ENCODE results near the gene MAPK4.
"Not testable (repeated sequence)": the region's sequence is repeated elsewhere in the genome, so short reads cannot be mapped to it uniquely, and the experiment has no call there.

The MAPK4 gene

DNA sequence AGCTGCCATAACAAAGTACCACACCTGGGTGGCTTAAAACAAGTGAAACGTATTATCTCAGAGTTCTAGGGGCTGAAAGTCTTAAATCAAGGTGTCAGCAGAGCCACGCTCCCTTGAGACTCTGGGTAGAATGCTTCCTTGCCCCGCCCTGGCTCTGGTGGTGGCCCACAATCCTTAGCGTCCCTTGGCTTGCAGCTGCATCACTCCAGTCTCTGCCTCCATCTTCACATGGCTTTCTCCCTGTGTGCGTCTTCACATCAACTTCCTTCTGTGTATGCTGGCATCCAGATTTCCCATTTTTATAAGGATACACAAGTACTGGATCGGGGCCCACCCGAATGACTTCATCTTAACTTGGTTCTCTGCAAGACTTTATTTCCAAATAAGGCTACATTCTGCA lies 197.5 kb downstream of the MAPK4 start:
- H3K4me3 ChIP-seq (ENCODE audit: low read depth, low read length) = no peak overlapping the region
- TF ChIP-seq, protein P1, sequence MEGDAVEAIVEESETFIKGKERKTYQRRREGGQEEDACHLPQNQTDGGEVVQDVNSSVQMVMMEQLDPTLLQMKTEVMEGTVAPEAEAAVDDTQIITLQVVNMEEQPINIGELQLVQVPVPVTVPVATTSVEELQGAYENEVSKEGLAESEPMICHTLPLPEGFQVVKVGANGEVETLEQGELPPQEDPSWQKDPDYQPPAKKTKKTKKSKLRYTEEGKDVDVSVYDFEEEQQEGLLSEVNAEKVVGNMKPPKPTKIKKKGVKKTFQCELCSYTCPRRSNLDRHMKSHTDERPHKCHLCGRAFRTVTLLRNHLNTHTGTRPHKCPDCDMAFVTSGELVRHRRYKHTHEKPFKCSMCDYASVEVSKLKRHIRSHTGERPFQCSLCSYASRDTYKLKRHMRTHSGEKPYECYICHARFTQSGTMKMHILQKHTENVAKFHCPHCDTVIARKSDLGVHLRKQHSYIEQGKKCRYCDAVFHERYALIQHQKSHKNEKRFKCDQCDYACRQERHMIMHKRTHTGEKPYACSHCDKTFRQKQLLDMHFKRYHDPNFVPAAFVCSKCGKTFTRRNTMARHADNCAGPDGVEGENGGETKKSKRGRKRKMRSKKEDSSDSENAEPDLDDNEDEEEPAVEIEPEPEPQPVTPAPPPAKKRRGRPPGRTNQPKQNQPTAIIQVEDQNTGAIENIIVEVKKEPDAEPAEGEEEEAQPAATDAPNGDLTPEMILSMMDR (IDR thresholded peaks at IDR 0.05; ENCODE audit: borderline replicate concordance, insufficient read depth, low read depth, low read length) = no peak

DNA sequence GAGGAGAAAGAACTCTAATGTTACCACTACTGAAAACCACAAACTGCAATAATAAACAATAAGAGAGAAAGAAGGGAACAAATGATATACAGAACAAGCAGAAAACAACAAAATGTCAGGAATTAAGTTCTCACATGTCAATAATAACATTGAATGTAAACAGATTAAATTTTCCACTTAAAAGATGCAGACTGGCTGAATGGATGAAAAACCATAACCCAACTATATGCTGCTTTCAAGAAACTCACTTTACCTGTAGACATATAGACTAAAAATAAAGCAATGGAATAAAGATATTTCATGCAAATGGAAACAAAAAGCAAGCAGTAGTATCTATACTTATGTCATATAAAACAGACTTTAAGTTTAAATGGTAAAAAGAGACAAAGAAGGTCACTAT lies 209.6 kb downstream of the MAPK4 start:
- TF ChIP-seq, protein P1 (IDR thresholded peaks at IDR 0.05; ENCODE audit: borderline replicate concordance, insufficient read depth, low read depth, low read length) = no peak
- no peak overlapping the region for H3K4me3 ChIP-seq (ENCODE audit: low read depth, low read length)

DNA sequence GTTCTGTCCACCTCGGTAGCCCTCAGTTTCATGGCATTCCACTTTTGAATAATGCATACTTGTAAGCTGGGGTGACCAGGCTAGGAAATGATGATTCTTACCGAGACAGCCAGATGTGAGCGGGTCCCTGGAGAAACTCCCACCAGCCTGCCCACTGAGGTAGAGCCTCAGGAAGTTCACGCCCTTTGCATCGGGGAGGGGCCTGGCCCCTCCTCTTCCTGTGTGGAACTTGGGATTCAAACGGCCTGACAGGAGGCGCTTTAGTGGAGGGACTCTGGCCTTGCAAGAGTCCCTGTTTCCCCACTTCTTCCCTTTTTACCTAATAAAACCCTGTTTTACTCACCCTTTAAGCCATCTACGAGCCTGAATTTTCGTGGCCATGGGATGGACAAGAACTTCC lies 215.3 kb downstream of the MAPK4 start:
- H3K4me3 ChIP-seq (ENCODE audit: low read depth, low read length) = no peak overlapping the region
- TF ChIP-seq, protein P1 (IDR thresholded peaks at IDR 0.05; ENCODE audit: borderline replicate concordance, insufficient read depth, low read depth, low read length) = no peak

DNA sequence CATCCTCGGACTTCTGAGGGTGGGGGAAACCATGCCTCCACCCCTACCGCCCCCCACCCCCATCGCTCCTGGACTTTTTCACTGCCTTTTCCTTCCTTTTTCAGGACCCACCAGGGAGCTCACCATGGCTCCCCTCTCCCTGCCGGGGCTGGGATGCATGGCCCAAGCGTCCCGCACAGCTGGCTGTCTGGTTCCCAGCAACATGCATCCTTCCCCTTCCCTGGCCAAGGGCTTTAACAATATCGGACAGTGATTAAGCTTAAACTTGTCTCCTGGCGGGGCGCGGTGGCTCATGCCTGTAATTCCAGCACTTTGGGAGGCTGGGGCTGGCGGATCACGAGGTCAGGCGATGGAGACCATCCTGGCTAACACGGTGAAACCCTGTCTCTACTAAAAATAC lies 215.8 kb downstream of the MAPK4 start:
- H3K4me3 ChIP-seq (ENCODE audit: low read depth, low read length) = no peak overlapping the region
- TF ChIP-seq, protein P1 (IDR thresholded peaks at IDR 0.05; ENCODE audit: borderline replicate concordance, insufficient read depth, low read depth, low read length) = no peak

DNA sequence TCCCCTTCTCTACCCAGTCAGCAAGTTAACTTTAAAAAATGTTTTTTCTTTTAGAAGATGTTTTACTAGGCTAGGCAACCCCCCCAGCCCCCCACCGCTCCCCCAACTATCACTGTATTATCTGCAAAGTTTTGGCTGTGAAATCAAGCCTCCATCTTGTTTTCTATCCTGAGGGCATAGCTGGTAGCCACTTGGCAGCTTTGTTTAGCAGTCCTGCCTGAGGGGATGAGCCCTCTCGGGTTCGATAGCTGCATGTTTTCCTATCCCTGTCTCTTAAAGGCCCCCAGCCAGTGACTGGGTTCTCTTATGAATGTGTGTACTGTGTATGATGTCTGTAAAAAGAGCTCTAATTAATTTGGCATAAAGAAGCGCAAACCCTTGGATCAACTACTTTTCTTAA lies 216.5 kb downstream of the MAPK4 start:
- no peak overlapping the region for H3K4me3 ChIP-seq (ENCODE audit: low read depth, low read length)
- TF ChIP-seq, protein P1 (IDR thresholded peaks at IDR 0.05; ENCODE audit: borderline replicate concordance, insufficient read depth, low read depth, low read length) = no peak

DNA sequence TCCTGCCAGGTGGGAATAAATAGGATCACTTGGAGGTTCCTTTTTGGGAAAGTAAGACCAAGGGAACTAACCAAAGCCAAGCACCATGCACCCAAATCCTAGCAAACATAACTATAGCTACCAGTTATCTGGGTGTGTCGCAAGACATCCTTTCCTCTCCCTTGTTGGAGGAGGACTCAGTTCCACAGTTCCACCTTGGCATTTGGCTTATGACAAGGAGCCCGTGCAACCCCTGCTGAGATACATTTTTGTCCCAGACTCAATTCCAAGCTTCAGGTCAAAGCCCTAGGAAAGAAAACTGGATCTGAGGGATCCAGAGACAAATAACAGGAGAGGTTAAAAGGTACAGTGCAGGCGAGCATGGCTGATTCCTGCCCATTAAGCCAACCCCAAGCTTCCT lies 219.1 kb downstream of the MAPK4 start:
- H3K4me3 ChIP-seq (ENCODE audit: low read depth, low read length) = not testable (repeated sequence)
